Stomach (tissue), 9 donors: ENCODE results near the gene CLDN1. TPM values are rescaled to one million over a fixed set of nuclear protein-coding genes. Genes with fewer than 3 reads are reported as not detected.
A peak's percentile ranks its signal among the peaks of the same experiment; 100 is the strongest.

Experiments
- DNase-seq, 2 donors: peaks; one replicate each; pipeline versions ENCODE4 v3.0.0 to v3.0.0-alpha.2; 2013 to 2019
- H3K27ac ChIP-seq, 5 donors: fragments of 200-600 bp in 4 of 5; sonication (generic) in 4 of 5; one replicate each; pipeline ENCODE4 v1.5.1; 2013 to 2019; ENCODE audit warnings: mild to moderate bottlenecking in 1 of 5, moderate library complexity in 1 of 5
- H3K27me3 ChIP-seq, 3 donors: fragments of 200-600 bp; sonication (generic); one replicate each; pipeline ENCODE4 v1.5.1; 2017 to 2019; ENCODE audit warnings: mixed run types in 1 of 3
- H3K36me3 ChIP-seq, 4 donors: fragments of 200-600 bp; sonication (generic); 1 replicate in 3 of 4; 2 replicates in 1 of 4; pipeline ENCODE4 v1.5.1; 2016 to 2019
- H3K4me1 ChIP-seq, 4 donors: fragments of 200-600 bp; sonication (generic); one replicate each; pipeline ENCODE4 v1.5.1; 2016 to 2019
- H3K4me3 ChIP-seq, 4 donors: fragments of 200-600 bp; sonication (generic) in 3 of 4; one replicate each; pipeline ENCODE4 v1.5.1; 2016 to 2019; ENCODE audit warnings: mild to moderate bottlenecking in 1 of 4
- H3K9me3 ChIP-seq, 4 donors: fragments of 200-600 bp; sonication (generic); one replicate each; pipeline ENCODE4 v1.5.1; 2016 to 2019
- CTCF ChIP-seq, 7 experiments: fragments of 450-650 bp in 4 of 7; fragments of 200-600 bp in 3 of 7; sonication (generic) in 3 of 7; IDR thresholded peaks; one replicate each; pipeline ENCODE4 v1.5.1; 2016 to 2019; ENCODE audit warnings: antibody characterized with exemption in 7 of 7, control low read depth in 2 of 7, mild to moderate bottlenecking in 1 of 7
- EP300 ChIP-seq: sonication (generic); formaldehyde crosslinking; IDR thresholded peaks from one replicate; pipeline ENCODE4 v1.6.1; 2017; ENCODE audit warnings: antibody characterized with exemption
- POLR2A ChIP-seq, 4 donors: fragments of 450-650 bp; IDR thresholded peaks; one replicate each; pipeline ENCODE4 v1.6.1; 2016; ENCODE audit warnings: antibody characterized with exemption in 4 of 4, control low read depth in 2 of 4, mild to moderate bottlenecking in 1 of 4, moderate library complexity in 1 of 4
- POLR2AphosphoS5 ChIP-seq, 3 donors: sonication (generic); formaldehyde crosslinking; IDR thresholded peaks; one replicate each; pipeline ENCODE4 v1.6.1; 2016; ENCODE audit warnings: antibody characterized with exemption in 3 of 3
- WGBS, 5 donors: extraction: QIAGEN DNeasy Blood & Tissue Kit in 3 of 5; methylation state at CpG; one replicate each; pipeline versions ENCODE4 v1.1.5 to v1.1.7; 2013 to 2018; 5-methylcytosine and 5-hydroxymethylcytosine counted together
- intact Hi-C: fragments of 100-400 bp; cut with DNase I; formaldehyde crosslinking; loops from one replicate; pipeline ENCODE4 v1.15.1; 2023; ENCODE audit warnings: low total_unique reads
- polyA plus RNA-seq, 3 donors: library from polyadenylated mRNA; stranded (reverse); fragments of 200-250 nt; gene quantifications; one replicate each; pipeline ENCODE4 v1.2.3, GENCODE V29; 2013
- total RNA-seq, 5 donors: library from RNA; depleted of rRNA; stranded (reverse); fragments of >200 nt; gene quantifications; one replicate each; pipeline versions ENCODE4 v1.1.0 to v1.2.3, GENCODE V29; 2014 to 2016
- donor health status: healthy with polysubstance abuse.
- donor health status: Bipolar disorder and iron deficiency.
- donor health status: healthy.

CLDN1 gene
- total and polyA plus RNA-seq, 8 donors: 0.62 to 15.6 (median 4.9) TPM; not detected in 3

- H3K4me3 ChIP-seq: no peak overlapping the region
- no peaks in the 10 kb centered on the region for H3K9me3 ChIP-seq
- H3K36me3 ChIP-seq: no peaks in the 10 kb centered on the region
- no peaks in the 10 kb centered on the region for H3K27me3 ChIP-seq
- no peaks in the 10 kb centered on the region for H3K4me1 ChIP-seq
- no peak for TF ChIP-seq EP300
- TF ChIP-seq POLR2A (IDR thresholded peaks at IDR 0.05): no peak
- no peak for TF ChIP-seq CTCF (IDR thresholded peaks at IDR 0.05)
- TF ChIP-seq POLR2AphosphoS5 (IDR thresholded peaks at IDR 0.05): no peak
- no peak for DNase-seq
- intact Hi-C loops: no loop called here
- no peak overlapping the region for H3K27ac ChIP-seq
- WGBS, 5 donors: 61 to 69% (median 67%) methylated on average over 1 of the region's 1 CpG
Measured at GRCh38 chr3:190333961-190334360, 11.7 kb upstream of the CLDN1 start.

- no peaks in the 10 kb centered on the region for H3K9me3 ChIP-seq
- WGBS, 5 donors: 72 to 77% (median 74%) methylated on average over 3 of the region's 3 CpGs
- H3K36me3 ChIP-seq: no peaks in the 10 kb centered on the region
- intact Hi-C loops: no loop called here
- peak in 1 of 2 donors; percentile 51 for DNase-seq
- TF ChIP-seq POLR2AphosphoS5 (IDR thresholded peaks at IDR 0.05) (no peak), CTCF (IDR thresholded peaks at IDR 0.05) (no peak), EP300 (no peak), POLR2A (IDR thresholded peaks at IDR 0.05) (no peak)
- H3K4me1 ChIP-seq: peaks cover 0 to 7% (median 0%) of the 10 kb centered on the region in 4 donors
- H3K27ac ChIP-seq: no peak overlapping the region
- H3K27me3 ChIP-seq: no peaks in the 10 kb centered on the region
- no peak overlapping the region for H3K4me3 ChIP-seq
Measured at GRCh38 chr3:190330936-190331734, 8.9 kb upstream of the CLDN1 start.

GRCh38 chr3:190326930-190327329 lies 4.7 kb upstream of the CLDN1 start:
- peak in 1 of 2 donors; percentile 84 for DNase-seq
- TF ChIP-seq CTCF (IDR thresholded peaks at IDR 0.05) (no peak), EP300 (no peak), POLR2A (IDR thresholded peaks at IDR 0.05) (no peak), POLR2AphosphoS5 (IDR thresholded peaks at IDR 0.05) (no peak)
- WGBS, 5 donors: 9 to 73% (median 41%) methylated on average over 4 of the region's 4 CpGs
- intact Hi-C loops: loop anchor here (10.0 kb wide), 1 partner anchor 352 kb away; no protein-coding TSS in a partner anchor
- H3K27me3 ChIP-seq: peaks cover 0 to 8% (median 4%) of the 10 kb centered on the region in 3 donors
- H3K4me1 ChIP-seq: peaks cover 2 to 21% (median 12%) of the 10 kb centered on the region in 4 donors
- H3K9me3 ChIP-seq: no peaks in the 10 kb centered on the region
- H3K4me3 ChIP-seq: no peak overlapping the region
- H3K27ac ChIP-seq: no peak overlapping the region
- no peaks in the 10 kb centered on the region for H3K36me3 ChIP-seq

GRCh38 chr3:190326361-190326760 lies 4.1 kb upstream of the CLDN1 start:
- WGBS, 5 donors: 86 to 92% (median 88%) methylated on average over 4 of the region's 4 CpGs
- Histone ChIP-seq H3K9me3 (no peaks in the 10 kb centered on the region), H3K27me3 (peaks cover 0 to 14% (median 7%) of the 10 kb centered on the region in 3 donors), H3K36me3 (no peaks in the 10 kb centered on the region), H3K4me3 (no peak overlapping the region), H3K4me1 (peaks cover 4 to 26% (median 17%) of the 10 kb centered on the region in 4 donors), H3K27ac (no peak overlapping the region)
- TF ChIP-seq POLR2A (IDR thresholded peaks at IDR 0.05): no peak
- no peak for TF ChIP-seq EP300
- intact Hi-C loops: loop anchor here (10.0 kb wide), 1 partner anchor 352 kb away; no protein-coding TSS in a partner anchor
- no peak for DNase-seq
